WTC11 (cell line): ENCODE measurements around the gene RNASEH2C.

Experiments used
- CREB1 ChIP-seq: sonication (generic); formaldehyde crosslinking; IDR thresholded peaks from 2 replicates; pipeline ENCODE4 v1.8.0; 2023; ENCODE audit warnings: mild to moderate bottlenecking, missing genetic modification reagents
- RELA ChIP-seq: sonication (generic); formaldehyde crosslinking; IDR thresholded peaks from 2 replicates; pipeline ENCODE4 v1.8.1; 2022; ENCODE audit warnings: missing genetic modification reagents, mild to moderate bottlenecking, borderline replicate concordance
- SP1 ChIP-seq: sonication (generic); formaldehyde crosslinking; conservative IDR thresholded peaks from 2 replicates; pipeline ENCODE4 v1.8.1; 2022; ENCODE audit warnings: missing genetic modification reagents
- TCF7 ChIP-seq: sonication (generic); formaldehyde crosslinking; IDR thresholded peaks from 2 replicates; pipeline ENCODE4 v1.8.0; 2022; ENCODE audit warnings: mild to moderate bottlenecking, low read depth, missing genetic modification reagents, moderate library complexity
- TEAD4 ChIP-seq: sonication (generic); formaldehyde crosslinking; IDR thresholded peaks from 2 replicates; pipeline ENCODE4 v1.8.0; 2022; ENCODE audit warnings: mild to moderate bottlenecking, missing genetic modification reagents
- TF ChIP-seq, protein P1 (sequence below): fragments of 200-600 bp; IDR thresholded peaks from 2 replicates; pipeline ENCODE4 v1.8.0; 2022; ENCODE audit warnings: antibody characterized with exemption
- TF ChIP-seq, protein P2 (sequence below): fragments of 250-450 bp; sonication (Bioruptor Pico); IDR thresholded peaks from 2 replicates; pipeline ENCODE4 v1.9.0; 2021; ENCODE audit warnings: mild to moderate bottlenecking

- TF ChIP-seq, protein P1, sequence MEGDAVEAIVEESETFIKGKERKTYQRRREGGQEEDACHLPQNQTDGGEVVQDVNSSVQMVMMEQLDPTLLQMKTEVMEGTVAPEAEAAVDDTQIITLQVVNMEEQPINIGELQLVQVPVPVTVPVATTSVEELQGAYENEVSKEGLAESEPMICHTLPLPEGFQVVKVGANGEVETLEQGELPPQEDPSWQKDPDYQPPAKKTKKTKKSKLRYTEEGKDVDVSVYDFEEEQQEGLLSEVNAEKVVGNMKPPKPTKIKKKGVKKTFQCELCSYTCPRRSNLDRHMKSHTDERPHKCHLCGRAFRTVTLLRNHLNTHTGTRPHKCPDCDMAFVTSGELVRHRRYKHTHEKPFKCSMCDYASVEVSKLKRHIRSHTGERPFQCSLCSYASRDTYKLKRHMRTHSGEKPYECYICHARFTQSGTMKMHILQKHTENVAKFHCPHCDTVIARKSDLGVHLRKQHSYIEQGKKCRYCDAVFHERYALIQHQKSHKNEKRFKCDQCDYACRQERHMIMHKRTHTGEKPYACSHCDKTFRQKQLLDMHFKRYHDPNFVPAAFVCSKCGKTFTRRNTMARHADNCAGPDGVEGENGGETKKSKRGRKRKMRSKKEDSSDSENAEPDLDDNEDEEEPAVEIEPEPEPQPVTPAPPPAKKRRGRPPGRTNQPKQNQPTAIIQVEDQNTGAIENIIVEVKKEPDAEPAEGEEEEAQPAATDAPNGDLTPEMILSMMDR, result no peak
- TF ChIP-seq RELA (CRISPR knock-in tag) (no peak), SP1 (CRISPR knock-in tag) (no peak), TEAD4 (CRISPR knock-in tag) (no peak), TCF7 (CRISPR knock-in tag) (no peak), CREB1 (CRISPR knock-in tag) (no peak)
- TF ChIP-seq, protein P2, sequence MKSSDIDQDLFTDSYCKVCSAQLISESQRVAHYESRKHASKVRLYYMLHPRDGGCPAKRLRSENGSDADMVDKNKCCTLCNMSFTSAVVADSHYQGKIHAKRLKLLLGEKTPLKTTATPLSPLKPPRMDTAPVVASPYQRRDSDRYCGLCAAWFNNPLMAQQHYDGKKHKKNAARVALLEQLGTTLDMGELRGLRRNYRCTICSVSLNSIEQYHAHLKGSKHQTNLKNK (CRISPR knock-in tag), result no peak
Observed at GRCh38 chr11:65709661-65710060, 10.9 kb downstream of the RNASEH2C start.
